ENCODE measurements around the gene VPS72. TPM values are rescaled to one million over a fixed set of nuclear protein-coding genes. Genes with fewer than 3 reads are reported as not detected.

VPS72 gene, protein sequence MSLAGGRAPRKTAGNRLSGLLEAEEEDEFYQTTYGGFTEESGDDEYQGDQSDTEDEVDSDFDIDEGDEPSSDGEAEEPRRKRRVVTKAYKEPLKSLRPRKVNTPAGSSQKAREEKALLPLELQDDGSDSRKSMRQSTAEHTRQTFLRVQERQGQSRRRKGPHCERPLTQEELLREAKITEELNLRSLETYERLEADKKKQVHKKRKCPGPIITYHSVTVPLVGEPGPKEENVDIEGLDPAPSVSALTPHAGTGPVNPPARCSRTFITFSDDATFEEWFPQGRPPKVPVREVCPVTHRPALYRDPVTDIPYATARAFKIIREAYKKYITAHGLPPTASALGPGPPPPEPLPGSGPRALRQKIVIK
- total RNA-seq (2021; ENCODE audit: unreplicated experiment): 71.5 TPM
- 63.8 TPM for polyA plus RNA-seq (2012; ENCODE audit: insufficient read length)
- percentile 73 among the genes with signal in this experiment for Bru-seq, nascent RNA
- BruChase-seq, experiment 1, labeled RNA remaining after a 2-hour chase: percentile 77 among the genes with signal in this experiment
- BruChase-seq, experiment 2, labeled RNA remaining after a 6-hour chase: percentile 84 among the genes with signal in this experiment
- long read RNA-seq, transcript VPS72-202 (6 exons, 1,527 nt): major isoform, 43 of 51 reads
- long read RNA-seq, partial matches to known transcripts: 0 of 51 reads
- long read RNA-seq, other reads (novel, unspliced or antisense): 7 of 51 reads

DNA sequence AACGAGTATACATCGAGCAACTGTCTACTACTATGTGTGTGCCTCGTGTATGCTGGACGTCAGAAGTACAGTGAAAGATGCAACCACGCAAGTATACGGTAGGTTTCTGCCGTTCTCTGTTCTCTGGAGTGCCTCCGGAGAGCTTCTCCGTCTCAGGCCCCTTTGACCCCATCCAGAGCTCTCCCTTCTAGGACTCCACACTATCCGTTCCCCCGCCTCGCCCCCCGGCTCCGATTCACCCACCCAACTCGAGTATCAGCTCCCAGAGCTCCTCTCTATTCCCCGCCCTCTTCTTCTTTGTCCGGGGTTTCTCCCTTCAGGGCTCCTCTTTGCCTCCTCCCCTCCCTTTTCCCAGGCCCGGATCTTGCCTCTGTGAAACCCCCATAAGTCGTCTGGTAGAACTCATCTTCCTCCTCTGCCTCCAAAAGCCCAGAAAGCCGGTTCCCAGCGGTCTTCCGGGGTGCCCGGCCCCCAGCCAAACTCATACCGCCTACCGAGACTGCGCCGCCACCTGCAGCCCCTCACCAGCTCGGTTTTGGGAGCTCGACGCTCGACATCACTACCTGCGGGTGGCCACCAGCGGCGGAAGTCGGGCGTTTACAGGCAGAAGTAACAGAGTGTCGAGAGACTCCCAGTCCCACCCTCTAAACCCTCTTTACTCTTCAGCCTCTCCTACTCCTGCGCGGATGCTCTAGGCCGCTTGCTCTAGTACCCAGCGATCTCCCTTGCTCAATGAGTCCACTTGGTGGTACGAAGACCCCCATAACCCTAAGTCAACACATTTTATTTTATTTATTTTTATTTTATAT, at the start of gene VPS72:
VPS72 (minus strand) TSS at position 561 of the 809 bp plus-strand sequence; CDS start at position 485, 76 bp downstream.
- no peaks in the 10 kb centered on the region for H3K27me3 ChIP-seq (ENCODE audit: control insufficient read depth, insufficient read depth, low read length)
- peak within 1 kb of the TSS; percentile 92 for H3K27ac ChIP-seq (ENCODE audit: low read length)
- no TSS peak for BruUV-seq (replicated peaks)
- H3K36me3 ChIP-seq (ENCODE audit: control insufficient read depth, insufficient read depth, low read length): no peaks in the 10 kb centered on the region; the same call in 1 of the 2 replicates
- ChIA-PET CTCF (interaction anchor here (0.6 to 0.8 kb wide), 3 partner anchors 72 to 108 kb away, joined by 4 to 7 read pairs (median 5); no protein-coding TSS in a partner anchor), POLR2A (interaction anchor here (0.6 to 1.1 kb wide), 7 partner anchors 14 to 76 kb away, joined by 3 to 6 read pairs (median 4); partner anchors contain the start of gene PSMD4)
- no peaks in the 10 kb centered on the region for H3K9me3 ChIP-seq (ENCODE audit: control insufficient read depth, insufficient read depth, low read depth, low read length)
- ATAC-seq (peak; percentile 96), DNase-seq (ENCODE audit: low read depth, low spot score) (no peak)
- TF ChIP-seq SIN3A (IDR thresholded peaks at IDR 0.05; ENCODE audit: borderline replicate concordance, insufficient read depth, low read depth, low read length) (peak; percentile 92; the same call in 1 of the 2 replicates), POLR2AphosphoS5 (IDR thresholded peaks at IDR 0.05; ENCODE audit: low read depth, low read length) (peak; percentile 97), TCF7L2 (IDR thresholded peaks at IDR 0.05; ENCODE audit: low read depth, low read length) (no peak)
- TF ChIP-seq, protein P1, sequence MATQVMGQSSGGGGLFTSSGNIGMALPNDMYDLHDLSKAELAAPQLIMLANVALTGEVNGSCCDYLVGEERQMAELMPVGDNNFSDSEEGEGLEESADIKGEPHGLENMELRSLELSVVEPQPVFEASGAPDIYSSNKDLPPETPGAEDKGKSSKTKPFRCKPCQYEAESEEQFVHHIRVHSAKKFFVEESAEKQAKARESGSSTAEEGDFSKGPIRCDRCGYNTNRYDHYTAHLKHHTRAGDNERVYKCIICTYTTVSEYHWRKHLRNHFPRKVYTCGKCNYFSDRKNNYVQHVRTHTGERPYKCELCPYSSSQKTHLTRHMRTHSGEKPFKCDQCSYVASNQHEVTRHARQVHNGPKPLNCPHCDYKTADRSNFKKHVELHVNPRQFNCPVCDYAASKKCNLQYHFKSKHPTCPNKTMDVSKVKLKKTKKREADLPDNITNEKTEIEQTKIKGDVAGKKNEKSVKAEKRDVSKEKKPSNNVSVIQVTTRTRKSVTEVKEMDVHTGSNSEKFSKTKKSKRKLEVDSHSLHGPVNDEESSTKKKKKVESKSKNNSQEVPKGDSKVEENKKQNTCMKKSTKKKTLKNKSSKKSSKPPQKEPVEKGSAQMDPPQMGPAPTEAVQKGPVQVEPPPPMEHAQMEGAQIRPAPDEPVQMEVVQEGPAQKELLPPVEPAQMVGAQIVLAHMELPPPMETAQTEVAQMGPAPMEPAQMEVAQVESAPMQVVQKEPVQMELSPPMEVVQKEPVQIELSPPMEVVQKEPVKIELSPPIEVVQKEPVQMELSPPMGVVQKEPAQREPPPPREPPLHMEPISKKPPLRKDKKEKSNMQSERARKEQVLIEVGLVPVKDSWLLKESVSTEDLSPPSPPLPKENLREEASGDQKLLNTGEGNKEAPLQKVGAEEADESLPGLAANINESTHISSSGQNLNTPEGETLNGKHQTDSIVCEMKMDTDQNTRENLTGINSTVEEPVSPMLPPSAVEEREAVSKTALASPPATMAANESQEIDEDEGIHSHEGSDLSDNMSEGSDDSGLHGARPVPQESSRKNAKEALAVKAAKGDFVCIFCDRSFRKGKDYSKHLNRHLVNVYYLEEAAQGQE (IDR thresholded peaks at IDR 0.05; ENCODE audit: insufficient read depth in 1 of 2, low read depth in 2 of 2, low read length in 1 of 2): no peak; a peak in 1 of 4 replicates
- peak within 1 kb of the TSS; percentile 73 to 80 for H3K4me3 ChIP-seq (ENCODE audit: low read depth in 2 of 2, low read length in 2 of 2)
- in situ Hi-C loops (cut with HindIII; ENCODE audit: low pct_unique_long_range_greater_than_20kb, low sequenced_read_pairs) (no loop called here), intact Hi-C loops (cut with micrococcal nuclease; ENCODE audit: unreplicated experiment) (no loop called here)
- peaks cover 10% of the 10 kb centered on the region for H3K4me1 ChIP-seq (ENCODE audit: control insufficient read depth, insufficient read depth, low read length)

DNA sequence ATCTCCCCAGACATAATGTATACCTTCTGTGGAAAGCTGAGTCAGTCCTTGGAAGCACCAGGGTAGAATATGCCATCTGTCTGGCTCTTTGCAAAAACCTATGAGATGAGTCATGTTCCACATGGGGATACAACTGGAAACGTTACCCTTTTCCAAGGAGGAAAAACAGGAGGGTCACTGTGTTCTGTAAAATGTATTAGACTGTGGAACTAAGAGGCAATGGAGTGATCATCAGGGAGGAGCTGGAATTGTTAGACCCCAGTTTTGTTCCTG, 48.4 kb upstream of the VPS72 start:
- Histone ChIP-seq H3K27ac (ENCODE audit: low read length) (no peak overlapping the region), H3K4me3 (ENCODE audit: low read depth in 2 of 2, low read length in 2 of 2) (no peak overlapping the region), H3K36me3 (ENCODE audit: control insufficient read depth, insufficient read depth, low read length) (peaks cover 45% of the 10 kb centered on the region), H3K4me1 (ENCODE audit: control insufficient read depth, insufficient read depth, low read length) (no peaks in the 10 kb centered on the region), H3K9me3 (ENCODE audit: control insufficient read depth, insufficient read depth, low read depth, low read length) (no peaks in the 10 kb centered on the region), H3K27me3 (ENCODE audit: control insufficient read depth, insufficient read depth, low read length) (no peaks in the 10 kb centered on the region)
- DNase-seq (ENCODE audit: low read depth, low spot score) (no peak), ATAC-seq (no peak)
- ChIA-PET POLR2A (no interaction called here), CTCF (no interaction called here)
- TF ChIP-seq, protein P2, sequence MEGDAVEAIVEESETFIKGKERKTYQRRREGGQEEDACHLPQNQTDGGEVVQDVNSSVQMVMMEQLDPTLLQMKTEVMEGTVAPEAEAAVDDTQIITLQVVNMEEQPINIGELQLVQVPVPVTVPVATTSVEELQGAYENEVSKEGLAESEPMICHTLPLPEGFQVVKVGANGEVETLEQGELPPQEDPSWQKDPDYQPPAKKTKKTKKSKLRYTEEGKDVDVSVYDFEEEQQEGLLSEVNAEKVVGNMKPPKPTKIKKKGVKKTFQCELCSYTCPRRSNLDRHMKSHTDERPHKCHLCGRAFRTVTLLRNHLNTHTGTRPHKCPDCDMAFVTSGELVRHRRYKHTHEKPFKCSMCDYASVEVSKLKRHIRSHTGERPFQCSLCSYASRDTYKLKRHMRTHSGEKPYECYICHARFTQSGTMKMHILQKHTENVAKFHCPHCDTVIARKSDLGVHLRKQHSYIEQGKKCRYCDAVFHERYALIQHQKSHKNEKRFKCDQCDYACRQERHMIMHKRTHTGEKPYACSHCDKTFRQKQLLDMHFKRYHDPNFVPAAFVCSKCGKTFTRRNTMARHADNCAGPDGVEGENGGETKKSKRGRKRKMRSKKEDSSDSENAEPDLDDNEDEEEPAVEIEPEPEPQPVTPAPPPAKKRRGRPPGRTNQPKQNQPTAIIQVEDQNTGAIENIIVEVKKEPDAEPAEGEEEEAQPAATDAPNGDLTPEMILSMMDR (IDR thresholded peaks at IDR 0.05): no peak
- no peak for TF ChIP-seq TCF7L2 (IDR thresholded peaks at IDR 0.05; ENCODE audit: low read depth, low read length)
- TF ChIP-seq POLR2AphosphoS5 (IDR thresholded peaks at IDR 0.05; ENCODE audit: low read depth, low read length): no peak
- TF ChIP-seq SIN3A (IDR thresholded peaks at IDR 0.05; ENCODE audit: borderline replicate concordance, insufficient read depth, low read depth, low read length): no peak
- TF ChIP-seq, protein P1 (IDR thresholded peaks at IDR 0.05; ENCODE audit: insufficient read depth in 1 of 2, low read depth in 2 of 2, low read length in 1 of 2): no peak
- BruUV-seq (replicated peaks): no TSS peak
- in situ Hi-C loops (cut with HindIII; ENCODE audit: low pct_unique_long_range_greater_than_20kb, low sequenced_read_pairs): no loop called here
- intact Hi-C loops (cut with micrococcal nuclease; ENCODE audit: unreplicated experiment): no loop called here

Data from Panc1 (cell line).